GM12874 (cell line): ENCODE data around the gene TRIM62.

ENCODE experiments used
- TF ChIP-seq, protein P1 (sequence below): IDR thresholded peaks from 2 replicates; pipeline ENCODE4 v1.5.1; 2011; ENCODE audit warnings: low read depth, mild to moderate bottlenecking, control low read depth, low read length, moderate library complexity; ENCODE audit not compliant: insufficient read depth

Gene TRIM62

GRCh38 chr1:33128781-33129180 is 53.1 kb downstream of the TRIM62 start:
- TF ChIP-seq, protein P1, sequence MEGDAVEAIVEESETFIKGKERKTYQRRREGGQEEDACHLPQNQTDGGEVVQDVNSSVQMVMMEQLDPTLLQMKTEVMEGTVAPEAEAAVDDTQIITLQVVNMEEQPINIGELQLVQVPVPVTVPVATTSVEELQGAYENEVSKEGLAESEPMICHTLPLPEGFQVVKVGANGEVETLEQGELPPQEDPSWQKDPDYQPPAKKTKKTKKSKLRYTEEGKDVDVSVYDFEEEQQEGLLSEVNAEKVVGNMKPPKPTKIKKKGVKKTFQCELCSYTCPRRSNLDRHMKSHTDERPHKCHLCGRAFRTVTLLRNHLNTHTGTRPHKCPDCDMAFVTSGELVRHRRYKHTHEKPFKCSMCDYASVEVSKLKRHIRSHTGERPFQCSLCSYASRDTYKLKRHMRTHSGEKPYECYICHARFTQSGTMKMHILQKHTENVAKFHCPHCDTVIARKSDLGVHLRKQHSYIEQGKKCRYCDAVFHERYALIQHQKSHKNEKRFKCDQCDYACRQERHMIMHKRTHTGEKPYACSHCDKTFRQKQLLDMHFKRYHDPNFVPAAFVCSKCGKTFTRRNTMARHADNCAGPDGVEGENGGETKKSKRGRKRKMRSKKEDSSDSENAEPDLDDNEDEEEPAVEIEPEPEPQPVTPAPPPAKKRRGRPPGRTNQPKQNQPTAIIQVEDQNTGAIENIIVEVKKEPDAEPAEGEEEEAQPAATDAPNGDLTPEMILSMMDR = no peak

- TF ChIP-seq, protein P1 = peak; percentile 89
These were observed 54.6 kb downstream of the TRIM62 start for GRCh38 chr1:33127001-33127823.

DNA sequence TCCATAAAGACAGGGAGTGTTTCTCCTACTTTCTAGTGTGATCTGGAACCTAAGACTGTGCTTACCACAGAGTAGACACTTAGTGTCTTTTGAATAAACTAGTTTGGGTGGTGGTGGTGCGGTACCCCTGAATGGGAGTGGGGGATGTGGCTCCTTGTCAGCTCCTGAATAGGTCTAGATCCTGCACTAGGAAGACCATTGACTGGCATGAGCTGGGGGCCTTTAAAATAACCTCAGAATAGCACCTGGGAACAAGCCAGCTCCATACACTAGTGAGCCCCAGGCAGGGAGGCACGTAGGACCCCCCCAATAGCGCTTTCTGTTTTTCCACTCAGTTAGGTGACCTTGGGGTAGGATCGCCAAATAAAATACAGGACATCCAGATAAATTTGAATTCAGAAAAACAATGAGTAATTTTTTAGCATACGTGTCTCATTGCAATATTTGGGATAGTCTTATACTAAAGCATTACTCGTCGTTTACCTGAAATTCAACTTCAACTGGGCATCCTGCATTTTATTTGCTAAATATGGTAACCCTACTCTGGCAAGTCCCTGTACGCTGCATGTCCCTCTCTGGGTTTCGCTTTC is 55.3 kb downstream of the TRIM62 start:
- TF ChIP-seq, protein P1 = no peak

DNA sequence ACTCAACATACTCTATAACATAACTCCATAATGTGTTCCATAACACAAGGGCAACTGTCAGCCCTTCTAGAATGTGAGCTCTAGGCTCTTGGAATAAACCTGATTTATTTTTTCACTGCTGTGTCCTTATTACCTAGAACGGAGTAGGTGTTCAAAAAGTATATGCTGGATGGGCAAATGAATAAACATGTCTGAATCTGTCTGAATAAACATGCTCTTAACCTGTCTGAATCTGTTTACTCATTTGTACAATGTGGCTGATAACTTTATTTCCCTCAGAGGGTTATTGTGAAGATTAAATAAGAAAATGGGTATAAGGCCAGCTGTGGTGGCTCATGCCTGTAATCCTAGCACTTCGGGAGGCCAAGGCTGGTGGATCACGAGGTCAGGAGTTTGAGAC is 58.6 kb downstream of the TRIM62 start:
- TF ChIP-seq, protein P1 = no peak

DNA sequence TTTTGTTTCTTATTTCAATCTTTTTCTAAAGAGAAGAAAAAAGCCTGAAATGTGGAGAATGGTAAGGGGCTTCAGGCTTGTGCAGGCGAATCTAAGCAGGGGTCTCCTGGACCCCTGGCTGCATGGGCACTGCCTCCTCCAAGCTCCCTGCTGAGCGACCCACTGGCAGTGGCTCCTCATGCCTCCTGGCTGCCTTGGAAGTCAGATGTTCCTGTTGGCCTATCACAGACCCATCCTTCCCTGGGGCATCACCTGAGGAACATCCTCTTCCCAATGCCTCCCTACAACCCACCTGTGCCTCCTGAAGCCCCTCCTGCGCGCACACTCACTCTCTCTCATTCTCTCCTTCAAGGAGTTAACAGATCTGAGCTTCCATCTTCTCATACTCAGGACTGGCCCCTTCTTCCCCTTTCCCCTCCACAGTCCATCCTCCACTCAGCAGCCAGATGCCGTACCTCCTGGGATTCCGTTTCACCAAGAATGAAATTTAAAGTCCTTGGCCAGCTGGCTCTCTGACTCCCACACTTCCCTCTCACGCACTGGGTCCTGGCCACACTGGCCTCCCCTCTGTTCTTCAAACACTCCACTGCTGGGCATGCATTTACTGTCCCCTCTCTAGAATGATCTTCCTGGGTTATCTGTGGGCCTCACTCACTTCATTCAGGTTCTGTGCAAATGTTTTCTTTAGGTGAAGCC is 59.2 kb downstream of the TRIM62 start:
- TF ChIP-seq, protein P1 = no peak

DNA sequence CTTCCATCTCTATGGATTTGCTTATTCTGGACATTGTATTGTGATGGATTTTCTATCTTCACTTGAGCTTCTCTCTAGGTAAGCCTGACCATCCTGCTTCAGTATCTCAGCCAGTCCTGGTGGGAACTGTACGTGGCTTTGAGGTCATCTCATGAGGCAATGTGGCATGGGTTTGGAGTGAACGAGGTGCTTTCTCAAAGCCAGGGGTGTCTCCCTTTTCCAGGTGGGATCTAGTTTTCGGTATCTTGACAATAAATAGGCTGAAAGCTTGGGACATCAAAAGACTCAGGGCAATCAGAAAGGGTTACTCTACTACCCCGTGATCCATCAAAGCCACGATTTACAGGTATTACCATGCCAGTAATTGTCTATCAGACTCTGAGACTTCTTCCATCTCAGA is 60.1 kb downstream of the TRIM62 start:
- TF ChIP-seq, protein P1 = no peak
